ENCODE data around the gene SERP2.
A peak's percentile ranks its signal among the peaks of the same experiment; 100 is the strongest.

Gene SERP2

GRCh38 chr13:44404261-44405132, 30.9 kb downstream of the SERP2 start:
- H3K4me1 ChIP-seq (ENCODE audit: control insufficient read depth, insufficient read depth, low read length), result peaks cover 49% of the 10 kb centered on the region
- H3K9me3 ChIP-seq (ENCODE audit: control insufficient read depth, insufficient read depth, low read length), result no peaks in the 10 kb centered on the region
- no peaks in the 10 kb centered on the region for H3K36me3 ChIP-seq (ENCODE audit: control insufficient read depth, insufficient read depth, low read length)
- peak overlapping the region; percentile 31 for H3K4me3 ChIP-seq (ENCODE audit: low read depth, low read length)
- H3K9ac ChIP-seq (ENCODE audit: low read depth, low read length), result peak overlapping the region; percentile 14
- H3K27me3 ChIP-seq (ENCODE audit: control insufficient read depth, insufficient read depth, low read length), result no peaks in the 10 kb centered on the region

- no peaks in the 10 kb centered on the region for H3K36me3 ChIP-seq (ENCODE audit: control insufficient read depth, insufficient read depth, low read length)
- no peaks in the 10 kb centered on the region for H3K27me3 ChIP-seq (ENCODE audit: control insufficient read depth, insufficient read depth, low read length)
- H3K4me1 ChIP-seq (ENCODE audit: control insufficient read depth, insufficient read depth, low read length), result peaks cover 44% of the 10 kb centered on the region
- no peaks in the 10 kb centered on the region for H3K9me3 ChIP-seq (ENCODE audit: control insufficient read depth, insufficient read depth, low read length)
- H3K4me3 ChIP-seq (ENCODE audit: low read depth, low read length), result no peak overlapping the region
- no peak overlapping the region for H3K9ac ChIP-seq (ENCODE audit: low read depth, low read length)
Measured at GRCh38 chr13:44406617-44407016, 33.0 kb downstream of the SERP2 start.

DNA sequence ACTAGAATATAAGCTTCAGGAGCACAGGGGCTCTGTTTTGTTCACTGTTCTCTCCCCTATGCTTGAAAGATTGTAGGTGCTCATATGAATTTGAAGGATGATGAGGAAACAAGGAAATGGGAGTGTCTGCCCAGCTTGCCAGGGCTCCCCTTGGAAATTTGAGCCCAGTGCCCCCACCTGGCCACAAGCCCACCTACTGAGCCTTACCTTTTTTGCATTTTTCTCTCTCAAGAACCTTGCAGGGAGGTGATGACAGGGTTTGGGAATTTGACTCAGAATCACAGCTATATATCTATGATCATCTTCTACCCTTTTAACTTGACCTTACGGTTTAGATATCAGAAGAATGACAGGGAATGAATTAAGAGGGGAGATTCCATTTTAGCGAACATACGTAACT, 33.8 kb downstream of the SERP2 start:
- Histone ChIP-seq H3K4me1 (ENCODE audit: control insufficient read depth, insufficient read depth, low read length) (peaks cover 47% of the 10 kb centered on the region), H3K9me3 (ENCODE audit: control insufficient read depth, insufficient read depth, low read length) (no peaks in the 10 kb centered on the region), H3K4me3 (ENCODE audit: low read depth, low read length) (no peak overlapping the region), H3K9ac (ENCODE audit: low read depth, low read length) (no peak overlapping the region), H3K27me3 (ENCODE audit: control insufficient read depth, insufficient read depth, low read length) (no peaks in the 10 kb centered on the region), H3K36me3 (ENCODE audit: control insufficient read depth, insufficient read depth, low read length) (no peaks in the 10 kb centered on the region)

DNA sequence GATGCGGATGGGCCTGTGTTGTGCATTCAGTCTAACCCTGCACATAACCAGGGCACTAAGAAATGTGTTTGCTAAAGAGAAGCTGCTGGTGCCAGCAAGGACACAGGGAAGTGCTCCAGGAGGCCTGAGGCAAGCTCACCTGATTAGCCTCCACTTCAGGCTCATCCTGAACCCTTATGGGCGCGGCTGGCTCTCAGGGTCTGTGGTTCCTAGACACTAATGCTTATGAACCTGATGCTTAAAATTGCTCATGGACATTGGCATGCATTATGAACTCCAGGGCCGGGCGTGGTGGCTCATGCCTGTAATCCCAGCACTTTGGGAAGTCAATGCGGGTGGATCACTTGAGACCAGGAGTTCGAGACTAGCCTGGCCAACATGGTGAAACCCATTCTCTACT, 34.3 kb downstream of the SERP2 start:
- Histone ChIP-seq H3K9me3 (ENCODE audit: control insufficient read depth, insufficient read depth, low read length) (no peaks in the 10 kb centered on the region), H3K36me3 (ENCODE audit: control insufficient read depth, insufficient read depth, low read length) (no peaks in the 10 kb centered on the region), H3K9ac (ENCODE audit: low read depth, low read length) (no peak overlapping the region), H3K4me1 (ENCODE audit: control insufficient read depth, insufficient read depth, low read length) (peaks cover 42% of the 10 kb centered on the region), H3K4me3 (ENCODE audit: low read depth, low read length) (no peak overlapping the region), H3K27me3 (ENCODE audit: control insufficient read depth, insufficient read depth, low read length) (no peaks in the 10 kb centered on the region)

- H3K4me1 ChIP-seq (ENCODE audit: control insufficient read depth, insufficient read depth, low read length), result peaks cover 25% of the 10 kb centered on the region
- no peak overlapping the region for H3K9ac ChIP-seq (ENCODE audit: low read depth, low read length)
- H3K9me3 ChIP-seq (ENCODE audit: control insufficient read depth, insufficient read depth, low read length), result no peaks in the 10 kb centered on the region
- H3K27me3 ChIP-seq (ENCODE audit: control insufficient read depth, insufficient read depth, low read length), result peaks cover 2% of the 10 kb centered on the region
- H3K4me3 ChIP-seq (ENCODE audit: low read depth, low read length), result no peak overlapping the region
- no peaks in the 10 kb centered on the region for H3K36me3 ChIP-seq (ENCODE audit: control insufficient read depth, insufficient read depth, low read length)
Measured at GRCh38 chr13:44409595-44409994, 36.0 kb downstream of the SERP2 start.

- H3K27me3 ChIP-seq (ENCODE audit: control insufficient read depth, insufficient read depth, low read length), result peaks cover 2% of the 10 kb centered on the region
- H3K4me1 ChIP-seq (ENCODE audit: control insufficient read depth, insufficient read depth, low read length), result peaks cover 19% of the 10 kb centered on the region
- H3K4me3 ChIP-seq (ENCODE audit: low read depth, low read length), result no peak overlapping the region
- no peaks in the 10 kb centered on the region for H3K9me3 ChIP-seq (ENCODE audit: control insufficient read depth, insufficient read depth, low read length)
- no peaks in the 10 kb centered on the region for H3K36me3 ChIP-seq (ENCODE audit: control insufficient read depth, insufficient read depth, low read length)
- H3K9ac ChIP-seq (ENCODE audit: low read depth, low read length), result no peak overlapping the region
Measured at GRCh38 chr13:44410328-44410859, 36.8 kb downstream of the SERP2 start.

GRCh38 chr13:44411841-44412240, 38.2 kb downstream of the SERP2 start:
- no peaks in the 10 kb centered on the region for H3K9me3 ChIP-seq (ENCODE audit: control insufficient read depth, insufficient read depth, low read length)
- peaks cover 21% of the 10 kb centered on the region for H3K4me1 ChIP-seq (ENCODE audit: control insufficient read depth, insufficient read depth, low read length)
- H3K9ac ChIP-seq (ENCODE audit: low read depth, low read length), result no peak overlapping the region
- H3K27me3 ChIP-seq (ENCODE audit: control insufficient read depth, insufficient read depth, low read length), result peaks cover 4% of the 10 kb centered on the region
- no peaks in the 10 kb centered on the region for H3K36me3 ChIP-seq (ENCODE audit: control insufficient read depth, insufficient read depth, low read length)
- H3K4me3 ChIP-seq (ENCODE audit: low read depth, low read length), result no peak overlapping the region

DNA sequence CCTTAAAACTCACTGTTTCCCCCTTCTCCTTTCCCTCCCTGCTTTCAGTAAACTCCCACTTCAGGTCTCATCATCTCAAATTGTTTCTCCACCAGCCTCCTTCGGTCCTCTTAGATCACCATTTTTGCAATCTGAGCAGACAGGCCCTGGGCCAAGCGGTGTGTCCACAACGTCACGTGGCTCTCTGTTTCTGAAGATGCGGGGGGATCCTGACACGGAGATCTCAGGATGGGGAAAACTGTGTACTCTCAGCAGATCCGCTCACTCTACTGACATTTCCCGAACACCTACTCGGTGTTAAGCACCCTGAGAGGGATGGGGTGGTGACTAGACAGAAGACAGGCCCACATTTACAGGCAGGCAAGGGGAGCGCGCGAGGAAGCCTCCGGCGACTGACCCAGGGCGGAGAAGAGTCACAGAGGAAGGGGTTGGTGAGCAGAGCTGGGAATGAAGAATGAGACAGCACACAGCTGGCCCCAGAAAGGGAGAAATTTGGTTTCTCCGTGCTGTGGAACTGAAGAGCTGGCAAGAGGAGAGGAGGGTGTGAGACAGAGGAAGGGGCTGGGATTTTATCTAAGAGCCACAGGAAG, 38.8 kb downstream of the SERP2 start:
- Histone ChIP-seq H3K4me1 (ENCODE audit: control insufficient read depth, insufficient read depth, low read length) (peaks cover 21% of the 10 kb centered on the region), H3K27me3 (ENCODE audit: control insufficient read depth, insufficient read depth, low read length) (peaks cover 4% of the 10 kb centered on the region), H3K9ac (ENCODE audit: low read depth, low read length) (no peak overlapping the region), H3K9me3 (ENCODE audit: control insufficient read depth, insufficient read depth, low read length) (no peaks in the 10 kb centered on the region), H3K4me3 (ENCODE audit: low read depth, low read length) (no peak overlapping the region), H3K36me3 (ENCODE audit: control insufficient read depth, insufficient read depth, low read length) (no peaks in the 10 kb centered on the region)

GRCh38 chr13:44413095-44413494, 39.5 kb downstream of the SERP2 start:
- Histone ChIP-seq H3K36me3 (ENCODE audit: control insufficient read depth, insufficient read depth, low read length) (no peaks in the 10 kb centered on the region), H3K9me3 (ENCODE audit: control insufficient read depth, insufficient read depth, low read length) (no peaks in the 10 kb centered on the region), H3K4me1 (ENCODE audit: control insufficient read depth, insufficient read depth, low read length) (peaks cover 18% of the 10 kb centered on the region)

GRCh38 chr13:44414716-44415115, 41.1 kb downstream of the SERP2 start:
- peaks cover 18% of the 10 kb centered on the region for H3K4me1 ChIP-seq (ENCODE audit: control insufficient read depth, insufficient read depth, low read length)

More at GRCh38 chr13:44413095-44413494, 39.5 kb downstream of the SERP2 start:
- Histone ChIP-seq H3K9ac (ENCODE audit: low read depth, low read length) (no peak overlapping the region), H3K27me3 (ENCODE audit: control insufficient read depth, insufficient read depth, low read length) (peaks cover 4% of the 10 kb centered on the region), H3K4me3 (ENCODE audit: low read depth, low read length) (no peak overlapping the region)

GRCh38 chr13:44415815-44416214, 42.2 kb downstream of the SERP2 start:
- Histone ChIP-seq H3K4me3 (ENCODE audit: low read depth, low read length) (no peak overlapping the region), H3K27me3 (ENCODE audit: control insufficient read depth, insufficient read depth, low read length) (peaks cover 5% of the 10 kb centered on the region), H3K4me1 (ENCODE audit: control insufficient read depth, insufficient read depth, low read length) (peaks cover 21% of the 10 kb centered on the region), H3K9me3 (ENCODE audit: control insufficient read depth, insufficient read depth, low read length) (no peaks in the 10 kb centered on the region), H3K36me3 (ENCODE audit: control insufficient read depth, insufficient read depth, low read length) (no peaks in the 10 kb centered on the region), H3K9ac (ENCODE audit: low read depth, low read length) (no peak overlapping the region)

More at GRCh38 chr13:44414716-44415115, 41.1 kb downstream of the SERP2 start:
- Histone ChIP-seq H3K36me3 (ENCODE audit: control insufficient read depth, insufficient read depth, low read length) (no peaks in the 10 kb centered on the region), H3K4me3 (ENCODE audit: low read depth, low read length) (no peak overlapping the region), H3K9ac (ENCODE audit: low read depth, low read length) (no peak overlapping the region), H3K27me3 (ENCODE audit: control insufficient read depth, insufficient read depth, low read length) (peaks cover 4% of the 10 kb centered on the region), H3K9me3 (ENCODE audit: control insufficient read depth, insufficient read depth, low read length) (no peaks in the 10 kb centered on the region)

DNA sequence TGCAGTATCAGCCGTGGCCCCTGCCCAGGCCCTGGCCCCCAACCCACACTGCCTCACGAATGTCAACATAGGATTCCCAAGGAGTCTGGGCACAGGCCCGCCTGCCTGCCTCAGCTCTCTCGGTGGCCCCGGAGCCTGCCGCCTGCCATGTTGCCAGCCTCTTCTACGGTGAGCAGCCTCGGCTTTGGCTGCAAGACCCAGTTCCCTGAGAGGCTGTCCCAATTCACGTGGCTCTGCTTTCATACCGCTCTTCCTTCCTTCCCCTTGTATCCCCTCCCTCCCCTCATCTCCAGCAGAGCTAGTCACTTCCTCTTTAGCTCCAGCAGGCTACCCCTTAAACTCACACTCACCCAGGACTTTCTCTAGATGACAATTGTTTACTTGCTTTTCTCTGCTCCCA, 42.7 kb downstream of the SERP2 start:
- peaks cover 6% of the 10 kb centered on the region for H3K27me3 ChIP-seq (ENCODE audit: control insufficient read depth, insufficient read depth, low read length)
- no peak overlapping the region for H3K4me3 ChIP-seq (ENCODE audit: low read depth, low read length)
- H3K9ac ChIP-seq (ENCODE audit: low read depth, low read length), result no peak overlapping the region
- H3K4me1 ChIP-seq (ENCODE audit: control insufficient read depth, insufficient read depth, low read length), result peaks cover 21% of the 10 kb centered on the region
- H3K36me3 ChIP-seq (ENCODE audit: control insufficient read depth, insufficient read depth, low read length), result no peaks in the 10 kb centered on the region
- H3K9me3 ChIP-seq (ENCODE audit: control insufficient read depth, insufficient read depth, low read length), result no peaks in the 10 kb centered on the region

Measured in iPS-15b (cell line).